Adipocyte (in vitro differentiated cells): ENCODE results near the gene UBAC1.
"Not testable (repeated sequence)": the region's sequence is repeated elsewhere in the genome, so short reads cannot be mapped to it uniquely, and the experiment has no call there.

Experiments
- DNase-seq: peaks from one replicate; pipeline ENCODE4 v3.0.0-alpha.2; 2015; ENCODE audit warnings: low read depth
- H3K27me3 ChIP-seq: replicated peaks from 2 replicates; pipeline ENCODE4 v1.7.0; 2013; ENCODE audit warnings: mild to moderate bottlenecking, low read length, moderate library complexity; ENCODE audit not compliant: control insufficient read depth, insufficient read depth
- H3K36me3 ChIP-seq: 2 replicates; pipeline ENCODE4 v1.7.0; 2013; ENCODE audit warnings: low read length, mild to moderate bottlenecking, moderate library complexity; ENCODE audit not compliant: control insufficient read depth, insufficient read depth, severe bottlenecking
- H3K4me1 ChIP-seq: 2 replicates; pipeline ENCODE4 v1.7.0; 2013; ENCODE audit warnings: mild to moderate bottlenecking, low read length, moderate library complexity; ENCODE audit not compliant: control insufficient read depth, insufficient read depth
- H3K4me3 ChIP-seq: 2 replicates; pipeline ENCODE4 v1.7.0; 2013; ENCODE audit warnings: mild to moderate bottlenecking, low read length, moderate library complexity
- H3K9ac ChIP-seq: 2 replicates; pipeline ENCODE4 v1.7.0; 2013; ENCODE audit warnings: mild to moderate bottlenecking, low read length, moderate library complexity
- H3K9me3 ChIP-seq: 2 replicates; pipeline ENCODE4 v1.7.0; 2013; ENCODE audit warnings: mild to moderate bottlenecking, low read length, moderate library complexity; ENCODE audit not compliant: control insufficient read depth

The UBAC1 gene

DNA sequence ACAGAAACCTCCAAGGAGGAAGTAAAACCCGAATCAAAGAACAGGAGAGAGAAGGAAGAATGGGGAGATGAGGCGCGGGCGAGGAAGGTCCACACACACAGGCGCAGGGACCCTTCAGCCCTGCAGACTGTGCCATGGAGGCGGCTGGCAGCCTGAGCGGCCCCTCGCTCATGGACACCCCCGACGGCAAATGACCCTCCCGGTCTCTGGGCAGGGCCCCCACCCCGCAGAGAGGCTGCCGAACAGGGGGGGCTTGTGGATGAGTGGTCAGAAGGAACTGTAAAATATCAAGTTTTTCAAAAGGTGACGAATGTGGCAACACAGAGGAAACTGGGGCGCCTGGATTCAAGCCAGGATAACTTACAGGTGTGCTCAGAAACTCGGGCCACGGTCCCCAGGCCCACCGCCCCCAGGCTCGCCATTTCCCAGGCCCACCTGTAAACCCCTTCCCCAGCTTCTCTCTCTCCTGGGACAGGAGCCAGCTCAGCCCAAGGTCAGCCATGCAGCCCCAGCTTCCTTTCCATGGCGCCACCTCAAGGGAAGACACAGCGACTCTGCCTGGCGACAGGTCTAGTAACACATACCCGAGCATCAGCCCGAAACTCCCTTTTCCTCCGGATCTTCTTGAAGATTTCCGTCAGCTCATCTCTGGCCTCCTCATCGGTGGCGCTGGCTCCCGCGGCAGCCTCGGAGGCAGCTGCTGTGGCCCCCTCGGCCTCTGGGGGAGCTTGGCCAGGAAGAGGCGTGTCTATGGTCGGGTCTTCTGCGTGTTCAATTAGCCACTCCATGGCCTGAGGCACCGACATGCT lies 16.5 kb downstream of the UBAC1 start:
- no peaks in the 10 kb centered on the region for H3K4me1 ChIP-seq

DNA sequence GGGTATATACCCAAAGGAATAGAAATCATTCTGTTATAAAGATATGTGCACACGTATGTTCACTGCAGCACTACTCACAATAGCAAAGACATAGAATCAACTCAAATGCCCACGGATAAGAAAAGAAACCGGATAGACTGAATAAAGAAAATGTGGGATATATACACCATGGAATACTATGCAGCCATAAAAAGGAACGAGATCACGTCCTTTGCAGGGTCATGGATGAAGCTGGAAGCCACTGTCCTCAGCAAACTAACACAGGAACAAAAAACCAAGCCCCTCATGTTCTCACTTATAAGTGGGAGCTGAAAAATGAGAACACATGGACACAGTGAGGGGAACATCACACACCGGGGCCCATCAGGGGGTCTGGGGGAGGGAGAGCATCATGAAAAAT lies 17.6 kb downstream of the UBAC1 start:
- H3K4me3 ChIP-seq, H3K27me3 ChIP-seq, H3K9ac ChIP-seq, DNase-seq, H3K4me1 ChIP-seq, H3K9me3 ChIP-seq: not testable (repeated sequence)
- H3K36me3 ChIP-seq = peaks cover 60% of the 10 kb centered on the region

More for the DNA sequence above, 16.5 kb downstream of the UBAC1 start:
- no peak for DNase-seq
- Histone ChIP-seq H3K36me3 (peaks cover 63% of the 10 kb centered on the region), H3K4me3 (no peak overlapping the region), H3K27me3 (no peaks in the 10 kb centered on the region), H3K9me3 (no peaks in the 10 kb centered on the region), H3K9ac (no peak overlapping the region)

GRCh38 chr9:135941288-135941995 lies 19.7 kb downstream of the UBAC1 start:
- Histone ChIP-seq H3K9me3 (no peaks in the 10 kb centered on the region), H3K4me1 (no peaks in the 10 kb centered on the region), H3K27me3 (no peaks in the 10 kb centered on the region), H3K4me3 (no peak overlapping the region), H3K9ac (no peak overlapping the region), H3K36me3 (peaks cover 64% of the 10 kb centered on the region)
- DNase-seq = no peak

DNA sequence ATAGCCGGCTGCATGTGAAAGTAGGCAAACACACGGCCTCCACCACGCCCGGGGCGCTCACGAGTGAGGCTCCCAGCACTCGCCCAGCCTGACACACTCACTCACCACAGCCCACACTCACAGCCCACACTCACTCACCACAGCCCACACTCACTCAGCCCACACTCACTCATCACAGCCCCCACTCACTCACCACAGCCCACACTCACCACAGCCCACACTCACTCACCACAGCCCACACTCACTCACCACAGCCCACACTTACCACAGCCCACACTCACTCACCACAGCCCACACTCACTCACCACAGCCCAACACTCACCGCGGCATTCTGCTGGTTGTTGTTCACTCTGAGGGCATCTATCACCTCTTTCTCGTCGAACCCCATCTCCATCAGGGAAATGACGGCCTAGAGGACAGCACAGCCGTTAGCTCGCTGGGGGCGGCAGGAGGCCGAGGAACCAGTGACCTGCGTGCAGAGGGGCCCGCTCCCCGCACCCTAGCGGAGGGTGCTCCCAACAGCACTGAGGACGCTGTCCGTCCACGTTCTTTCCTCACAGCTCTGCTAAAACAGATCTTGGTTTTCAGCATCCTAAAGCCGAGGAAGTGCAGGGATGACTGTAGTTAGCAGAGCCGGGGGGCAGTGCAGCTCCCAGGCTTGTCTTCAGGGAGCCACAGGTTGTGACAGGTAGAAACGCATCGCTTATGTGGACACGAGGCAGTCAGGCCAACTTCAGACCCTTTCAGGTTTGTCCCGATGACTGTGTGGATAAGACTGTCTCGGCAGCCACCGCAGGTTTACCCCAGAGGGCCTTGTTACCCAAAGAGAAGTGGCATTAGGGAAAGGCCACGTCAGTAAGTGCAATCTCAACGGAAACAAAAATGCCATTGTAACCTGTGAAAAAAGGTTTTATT lies 21.6 kb downstream of the UBAC1 start:
- H3K27me3 ChIP-seq = no peaks in the 10 kb centered on the region
- DNase-seq = no peak
- no peak overlapping the region for H3K4me3 ChIP-seq
- H3K9ac ChIP-seq = no peak overlapping the region
- no peaks in the 10 kb centered on the region for H3K9me3 ChIP-seq
- H3K4me1 ChIP-seq = no peaks in the 10 kb centered on the region
- peaks cover 55% of the 10 kb centered on the region for H3K36me3 ChIP-seq

GRCh38 chr9:135937521-135938489 lies 23.4 kb downstream of the UBAC1 start:
- Histone ChIP-seq H3K9ac (no peak overlapping the region), H3K4me1 (no peaks in the 10 kb centered on the region), H3K9me3 (no peaks in the 10 kb centered on the region), H3K36me3 (peaks cover 48% of the 10 kb centered on the region), H3K27me3 (no peaks in the 10 kb centered on the region), H3K4me3 (no peak overlapping the region)
- DNase-seq = no peak

- Histone ChIP-seq H3K9me3 (no peaks in the 10 kb centered on the region), H3K4me1 (no peaks in the 10 kb centered on the region), H3K4me3 (no peak overlapping the region), H3K36me3 (peaks cover 49% of the 10 kb centered on the region), H3K27me3 (no peaks in the 10 kb centered on the region), H3K9ac (no peak overlapping the region)
- no peak for DNase-seq
Measured at GRCh38 chr9:135933114-135933513, 28.1 kb downstream of the UBAC1 start.

DNA sequence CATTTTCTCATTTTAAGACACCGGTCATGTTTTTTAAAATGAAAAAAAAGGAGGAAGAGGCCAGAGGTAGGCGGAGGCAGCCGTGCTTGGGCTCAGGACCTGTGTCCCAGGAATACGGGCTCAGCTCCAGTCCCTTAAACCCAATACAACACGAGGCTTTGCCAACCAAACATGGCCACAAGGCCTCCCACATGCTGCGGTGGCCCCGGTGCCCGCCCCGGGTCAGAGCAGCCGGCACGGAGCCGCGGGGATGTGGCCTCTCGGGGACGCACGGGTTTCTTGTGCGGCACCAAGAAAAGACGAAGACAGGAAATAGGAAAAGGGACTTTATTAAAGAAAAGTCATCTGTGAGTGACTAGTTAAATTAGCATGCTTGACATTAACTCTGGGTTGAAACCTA lies 28.5 kb downstream of the UBAC1 start:
- Histone ChIP-seq H3K9ac (no peak overlapping the region), H3K27me3 (no peaks in the 10 kb centered on the region), H3K9me3 (no peaks in the 10 kb centered on the region), H3K4me3 (no peak overlapping the region), H3K36me3 (peaks cover 44% of the 10 kb centered on the region), H3K4me1 (no peaks in the 10 kb centered on the region)
- DNase-seq = no peak

DNA sequence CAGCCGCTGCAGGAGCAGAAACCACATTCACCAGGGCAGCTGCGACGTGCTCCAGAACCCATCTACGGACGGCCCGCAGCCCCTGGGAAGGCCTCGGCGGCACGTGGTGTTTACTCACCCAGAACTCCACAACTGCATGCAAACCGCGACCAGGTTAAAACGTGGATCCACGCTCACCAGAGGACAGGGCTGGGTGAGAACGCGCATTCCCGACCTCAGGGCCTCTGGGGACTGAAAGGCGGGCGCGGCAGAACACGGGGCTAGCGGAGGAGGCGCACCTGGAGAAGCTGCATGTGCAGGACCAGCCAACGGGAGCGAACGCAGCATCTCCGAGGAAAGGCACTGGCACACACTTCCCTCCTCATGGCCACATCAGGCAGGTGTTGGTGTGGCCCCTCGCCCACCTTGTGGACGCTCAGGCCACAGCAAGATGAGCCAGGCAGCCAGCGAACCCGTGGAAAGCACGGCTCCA lies 29.8 kb downstream of the UBAC1 start:
- H3K36me3 ChIP-seq = peaks cover 34% of the 10 kb centered on the region
- no peaks in the 10 kb centered on the region for H3K9me3 ChIP-seq
- peaks cover 8% of the 10 kb centered on the region for H3K4me1 ChIP-seq
- H3K4me3 ChIP-seq = no peak overlapping the region
- no peak overlapping the region for H3K9ac ChIP-seq
- no peaks in the 10 kb centered on the region for H3K27me3 ChIP-seq
- no peak for DNase-seq

- Histone ChIP-seq H3K36me3 (peaks cover 29% of the 10 kb centered on the region), H3K9ac (no peak overlapping the region), H3K4me3 (no peak overlapping the region), H3K27me3 (no peaks in the 10 kb centered on the region), H3K4me1 (peaks cover 8% of the 10 kb centered on the region), H3K9me3 (no peaks in the 10 kb centered on the region)
- no peak for DNase-seq
Measured at GRCh38 chr9:135930446-135931345, 30.5 kb downstream of the UBAC1 start.
